Breast epithelium (tissue), 4 donors: ENCODE results near the gene CHN2. TPM values are rescaled to one million over a fixed set of nuclear protein-coding genes. Genes with fewer than 3 reads are reported as not detected.

Source experiments
- DNase-seq, 2 donors: peaks; one replicate each; pipeline ENCODE4 v3.0.0-alpha.2; 2019; ENCODE audit warnings: low spot score in 2 of 2
- H3K27ac ChIP-seq, 2 donors: fragments of 200-600 bp; sonication (generic) in 1 of 2; one replicate each; pipeline ENCODE4 v1.5.1; 2016 to 2019; ENCODE audit warnings: mild to moderate bottlenecking in 1 of 2
- H3K27me3 ChIP-seq, 2 donors: fragments of 200-600 bp; sonication (generic) in 1 of 2; one replicate each; pipeline versions ENCODE4 v1.5.1 to v1.6.0; 2017 to 2019; ENCODE audit warnings: control low read depth in 1 of 2, mild to moderate bottlenecking in 1 of 2
- H3K36me3 ChIP-seq: fragments of 200-600 bp; one replicate; pipeline ENCODE4 v1.5.1; 2019
- H3K4me1 ChIP-seq, 2 donors: fragments of 200-600 bp; sonication (generic); one replicate each; pipeline ENCODE4 v1.5.1; 2016 to 2019; ENCODE audit warnings: control low read depth in 1 of 2
- H3K4me3 ChIP-seq, 3 donors: fragments of 200-600 bp; sonication (generic); 1 replicate in 2 of 3; 2 replicates in 1 of 3; pipeline ENCODE4 v1.5.1; 2016 to 2019; ENCODE audit warnings: mild to moderate bottlenecking in 3 of 3, moderate library complexity in 2 of 3
- H3K9me3 ChIP-seq, 2 donors: fragments of 200-600 bp; sonication (generic) in 1 of 2; one replicate each; pipeline ENCODE4 v1.5.1; 2016 to 2019; ENCODE audit warnings: control low read depth in 1 of 2
- CTCF ChIP-seq, 3 donors: fragments of 450-650 bp; IDR thresholded peaks; one replicate each; pipeline ENCODE4 v1.5.1; 2016 to 2017; ENCODE audit warnings: antibody characterized with exemption in 3 of 3, mild to moderate bottlenecking in 3 of 3, moderate library complexity in 3 of 3
- POLR2A ChIP-seq: fragments of 450-650 bp; IDR thresholded peaks from one replicate; pipeline ENCODE4 v1.6.1; 2016; ENCODE audit warnings: antibody characterized with exemption, mild to moderate bottlenecking, moderate library complexity
- POLR2AphosphoS5 ChIP-seq, 3 donors: sonication (generic); formaldehyde crosslinking; IDR thresholded peaks; one replicate each; pipeline ENCODE4 v1.6.1; 2017; ENCODE audit warnings: antibody characterized with exemption in 3 of 3
- intact Hi-C: fragments of 100-400 bp; cut with DNase I; formaldehyde crosslinking; loops from one replicate; pipeline ENCODE4 v1.15.1; 2023; ENCODE audit warnings: low total_unique reads
- total RNA-seq, 3 donors: library from RNA; depleted of rRNA; stranded (reverse); fragments of >200 nt; gene quantifications; one replicate each; pipeline ENCODE4 v1.1.0, GENCODE V29; 2016

Gene CHN2
- total RNA-seq, 3 donors from 2014 or later, result 6.3 to 17.1 (median 7.9) TPM

GRCh38 chr7:29457141-29457561, 262.6 kb downstream of the CHN2 start:
- H3K36me3 ChIP-seq, result no peaks in the 10 kb centered on the region
- H3K27me3 ChIP-seq, result no peaks in the 10 kb centered on the region
- no peak overlapping the region for H3K27ac ChIP-seq
- H3K9me3 ChIP-seq, result no peaks in the 10 kb centered on the region
- no peaks in the 10 kb centered on the region for H3K4me1 ChIP-seq
- no peak for DNase-seq
- no peak overlapping the region for H3K4me3 ChIP-seq
- TF ChIP-seq CTCF (IDR thresholded peaks at IDR 0.05) (no peak), POLR2AphosphoS5 (IDR thresholded peaks at IDR 0.05) (no peak)
- intact Hi-C loops, result no loop called here

DNA sequence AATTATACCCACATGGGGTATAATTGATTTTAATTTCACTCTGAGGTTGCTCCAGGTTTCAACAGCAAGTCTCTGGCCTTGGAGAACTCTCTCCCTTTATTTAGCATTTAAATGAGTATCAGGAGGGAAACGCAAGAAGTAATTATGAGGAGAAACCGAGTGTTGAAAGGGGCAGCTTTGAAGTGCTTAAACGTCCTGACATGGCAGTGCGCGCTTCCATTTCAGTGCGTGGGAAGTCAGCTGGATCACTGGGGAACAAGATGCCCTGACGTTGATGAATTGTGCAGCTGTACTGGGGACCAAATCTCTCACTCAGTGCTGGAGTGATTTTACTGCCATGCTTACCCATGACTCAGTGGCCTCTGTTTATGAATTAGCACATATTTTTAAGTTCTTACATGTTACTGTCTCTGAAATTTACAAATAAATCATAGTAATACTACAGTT, 263.0 kb downstream of the CHN2 start:
- DNase-seq, result no peak
- TF ChIP-seq CTCF (IDR thresholded peaks at IDR 0.05) (no peak), POLR2A (no peak), POLR2AphosphoS5 (IDR thresholded peaks at IDR 0.05) (no peak)
- Histone ChIP-seq H3K36me3 (no peaks in the 10 kb centered on the region), H3K4me1 (no peaks in the 10 kb centered on the region), H3K27me3 (no peaks in the 10 kb centered on the region), H3K9me3 (no peaks in the 10 kb centered on the region), H3K4me3 (no peak overlapping the region), H3K27ac (no peak overlapping the region)
- intact Hi-C loops, result no loop called here

- Histone ChIP-seq H3K9me3 (no peaks in the 10 kb centered on the region), H3K27me3 (no peaks in the 10 kb centered on the region), H3K36me3 (no peaks in the 10 kb centered on the region), H3K27ac (no peak overlapping the region), H3K4me1 (no peaks in the 10 kb centered on the region), H3K4me3 (no peak overlapping the region)
- intact Hi-C loops, result no loop called here
- DNase-seq, result no peak
- TF ChIP-seq POLR2A, result no peak
- TF ChIP-seq CTCF (IDR thresholded peaks at IDR 0.05), result no peak
- TF ChIP-seq POLR2AphosphoS5 (IDR thresholded peaks at IDR 0.05), result no peak
These were observed 264.4 kb downstream of the CHN2 start for GRCh38 chr7:29458933-29459332.

DNA sequence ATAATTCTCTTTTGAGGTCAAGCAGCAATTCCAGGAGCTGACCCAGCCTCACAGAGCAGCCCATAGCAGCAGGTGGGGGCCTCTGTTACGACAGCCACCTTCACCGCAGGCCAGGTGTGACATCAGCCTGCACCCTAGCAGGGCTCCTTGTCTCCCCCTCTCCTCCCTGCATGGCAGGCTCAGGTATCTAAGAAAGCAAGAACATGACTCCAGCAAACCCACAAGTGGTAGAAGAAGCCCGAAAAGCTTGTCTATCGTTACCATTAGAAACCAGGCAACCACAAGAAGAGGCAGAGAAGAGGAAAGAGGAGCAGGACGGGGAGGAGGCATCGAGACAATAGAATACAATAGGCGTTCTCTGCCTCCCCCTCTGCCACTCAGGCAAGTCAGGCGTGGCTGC, 265.0 kb downstream of the CHN2 start:
- Histone ChIP-seq H3K27me3 (no peaks in the 10 kb centered on the region), H3K4me1 (no peaks in the 10 kb centered on the region), H3K4me3 (no peak overlapping the region), H3K36me3 (no peaks in the 10 kb centered on the region), H3K27ac (no peak overlapping the region), H3K9me3 (no peaks in the 10 kb centered on the region)
- TF ChIP-seq CTCF (IDR thresholded peaks at IDR 0.05) (no peak), POLR2AphosphoS5 (IDR thresholded peaks at IDR 0.05) (no peak), POLR2A (no peak)
- intact Hi-C loops, result no loop called here
- DNase-seq, result no peak

DNA sequence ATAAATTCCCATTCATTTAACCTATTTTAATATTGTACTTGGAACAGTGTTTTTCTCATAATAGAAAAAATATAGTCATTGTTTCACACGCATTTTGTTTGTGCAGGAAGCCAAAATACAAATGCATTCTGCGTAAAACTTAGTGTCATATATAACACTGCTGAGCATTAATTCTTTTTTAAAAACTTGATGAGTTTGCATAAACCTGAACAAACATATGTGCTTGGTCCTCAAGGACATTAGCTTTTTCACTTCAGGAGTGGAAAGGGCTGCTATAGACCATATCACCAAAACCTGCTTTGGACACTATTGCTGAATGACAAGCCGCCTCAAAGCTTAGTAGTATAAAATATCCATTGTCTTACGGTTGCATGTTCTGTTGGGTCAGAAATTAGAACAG, 267.4 kb downstream of the CHN2 start:
- no peaks in the 10 kb centered on the region for H3K27me3 ChIP-seq
- no peaks in the 10 kb centered on the region for H3K9me3 ChIP-seq
- DNase-seq, result no peak
- no peak overlapping the region for H3K27ac ChIP-seq
- TF ChIP-seq POLR2A (no peak), CTCF (IDR thresholded peaks at IDR 0.05) (no peak), POLR2AphosphoS5 (IDR thresholded peaks at IDR 0.05) (no peak)
- intact Hi-C loops, result no loop called here
- H3K4me1 ChIP-seq, result no peaks in the 10 kb centered on the region
- no peak overlapping the region for H3K4me3 ChIP-seq
- no peaks in the 10 kb centered on the region for H3K36me3 ChIP-seq
